ENCODE data around the gene GAS2L2.
A peak's percentile ranks its signal among the peaks of the same experiment; 100 is the strongest.

GAS2L2 gene

GRCh38 chr17:35773129-35773528 lies 20.1 kb upstream of the GAS2L2 start:
- Histone ChIP-seq H4K91ac (ENCODE audit: low read length) (peak overlapping the region; percentile 9), H3K4me2 (ENCODE audit: low read length, poor library complexity, severe bottlenecking) (no peak overlapping the region), H3K4ac (ENCODE audit: low read depth in 1 of 2, low read length in 2 of 2) (no peak overlapping the region), H3K27me3 (ENCODE audit: control insufficient read depth in 1 of 2, insufficient read depth in 1 of 2, low read length in 2 of 2) (peaks cover 40 to 79% of the 10 kb centered on the region in 2 experiments), H3K27ac (ENCODE audit: low read length, poor library complexity, severe bottlenecking) (no peak overlapping the region), H3K79me1 (replicated peaks; ENCODE audit: low read length, poor library complexity, severe bottlenecking) (no peaks in the 10 kb centered on the region), H2BK120ac (ENCODE audit: low read depth, low read length) (no peak overlapping the region), H3K36me3 (ENCODE audit: control insufficient read depth in 1 of 2, insufficient read depth in 2 of 2, low read depth in 1 of 2, low read length in 2 of 2) (no peaks in the 10 kb centered on the region), H3K23ac (ENCODE audit: low read length in 2 of 2) (no peak overlapping the region), H3K14ac (ENCODE audit: low read length in 2 of 2) (peak overlapping the region in 1 of 2 experiments; percentile 89), H3K4me3 (ENCODE audit: insufficient read depth in 1 of 2, low read depth in 1 of 2, low read length in 2 of 2) (no peak overlapping the region), H4K8ac (ENCODE audit: low read length) (no peak overlapping the region), H3K4me1 (ENCODE audit: control insufficient read depth, insufficient read depth, low read depth, low read length) (peaks cover 4% of the 10 kb centered on the region), H3K9ac (ENCODE audit: low read length) (no peak overlapping the region), H2BK15ac (ENCODE audit: low read depth, poor library complexity, severe bottlenecking) (peak overlapping the region; percentile 31), H2AK5ac (ENCODE audit: low read length, severe bottlenecking) (no peak overlapping the region), H2BK12ac (ENCODE audit: low read length in 2 of 2) (peak overlapping the region; percentile 53 to 85), H3K18ac (ENCODE audit: low read depth in 1 of 2, low read length in 2 of 2) (peak overlapping the region; percentile 38 to 46), H3K9me3 (ENCODE audit: control insufficient read depth, low read length) (no peaks in the 10 kb centered on the region), H2AFZ (ENCODE audit: low read depth, low read length) (no peak overlapping the region), H2BK5ac (ENCODE audit: low read depth, low read length, poor library complexity, severe bottlenecking) (no peak overlapping the region)
- no peak for DNase-seq
- WGBS = 92% methylated on average over 20 of the region's 20 CpGs

- no peak overlapping the region for H3K18ac ChIP-seq (ENCODE audit: low read depth in 1 of 2, low read length in 2 of 2)
- no peak overlapping the region for H3K4me2 ChIP-seq (ENCODE audit: low read length, poor library complexity, severe bottlenecking)
- no peak overlapping the region for H3K23ac ChIP-seq (ENCODE audit: low read length in 2 of 2)
- no peak overlapping the region for H4K8ac ChIP-seq (ENCODE audit: low read length)
- H3K14ac ChIP-seq (ENCODE audit: low read length in 2 of 2) = no peak overlapping the region
- H3K36me3 ChIP-seq (ENCODE audit: control insufficient read depth in 1 of 2, insufficient read depth in 2 of 2, low read depth in 1 of 2, low read length in 2 of 2) = no peaks in the 10 kb centered on the region
- peaks cover 9% of the 10 kb centered on the region for H3K4me1 ChIP-seq (ENCODE audit: control insufficient read depth, insufficient read depth, low read depth, low read length)
- H4K91ac ChIP-seq (ENCODE audit: low read length) = peak overlapping the region; percentile 31
- WGBS = 98% methylated on average over 48 of the region's 48 CpGs
- H3K9me3 ChIP-seq (ENCODE audit: control insufficient read depth, low read length) = no peaks in the 10 kb centered on the region
- no peak for DNase-seq
- peaks cover 47 to 94% of the 10 kb centered on the region in 2 experiments for H3K27me3 ChIP-seq (ENCODE audit: control insufficient read depth in 1 of 2, insufficient read depth in 1 of 2, low read length in 2 of 2)
- no peak overlapping the region for H3K9ac ChIP-seq (ENCODE audit: low read length)
- no peak overlapping the region for H2AFZ ChIP-seq (ENCODE audit: low read depth, low read length)
- H2BK12ac ChIP-seq (ENCODE audit: low read length in 2 of 2) = no peak overlapping the region
- no peak overlapping the region for H2AK5ac ChIP-seq (ENCODE audit: low read length, severe bottlenecking)
- no peak overlapping the region for H3K4me3 ChIP-seq (ENCODE audit: insufficient read depth in 1 of 2, low read depth in 1 of 2, low read length in 2 of 2)
- no peak overlapping the region for H2BK5ac ChIP-seq (ENCODE audit: low read depth, low read length, poor library complexity, severe bottlenecking)
- H3K79me1 ChIP-seq (replicated peaks; ENCODE audit: low read length, poor library complexity, severe bottlenecking) = no peaks in the 10 kb centered on the region
- no peak overlapping the region for H3K4ac ChIP-seq (ENCODE audit: low read depth in 1 of 2, low read length in 2 of 2)
- no peak overlapping the region for H2BK120ac ChIP-seq (ENCODE audit: low read depth, low read length)
- no peak overlapping the region for H3K27ac ChIP-seq (ENCODE audit: low read length, poor library complexity, severe bottlenecking)
- no peak overlapping the region for H2BK15ac ChIP-seq (ENCODE audit: low read depth, poor library complexity, severe bottlenecking)
These were observed 17.0 kb upstream of the GAS2L2 start for GRCh38 chr17:35769895-35770486.

DNA sequence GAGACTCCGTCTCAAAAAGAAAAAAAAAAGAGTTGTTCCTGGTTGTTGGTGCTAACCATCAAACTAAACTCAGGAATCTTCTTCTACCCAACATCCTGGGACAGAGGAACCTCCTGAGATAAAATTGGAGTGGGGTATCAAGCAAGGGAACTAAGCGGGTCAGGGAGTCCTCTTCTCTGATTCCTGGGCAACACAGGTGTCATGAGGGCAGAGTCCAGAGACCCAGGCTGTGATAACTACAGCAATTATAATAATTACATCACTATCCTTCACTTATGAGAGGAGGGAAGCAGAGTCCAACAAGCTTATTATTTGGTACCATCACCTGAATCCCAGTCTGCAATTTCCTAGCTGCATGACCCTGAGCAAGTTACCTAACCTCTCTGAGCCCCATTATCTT lies 15.8 kb upstream of the GAS2L2 start:
- Histone ChIP-seq H3K9me3 (ENCODE audit: control insufficient read depth, low read length) (no peaks in the 10 kb centered on the region), H2AFZ (ENCODE audit: low read depth, low read length) (no peak overlapping the region), H3K4ac (ENCODE audit: low read depth in 1 of 2, low read length in 2 of 2) (no peak overlapping the region), H3K14ac (ENCODE audit: low read length in 2 of 2) (no peak overlapping the region), H3K79me1 (replicated peaks; ENCODE audit: low read length, poor library complexity, severe bottlenecking) (no peaks in the 10 kb centered on the region), H3K4me3 (ENCODE audit: insufficient read depth in 1 of 2, low read depth in 1 of 2, low read length in 2 of 2) (no peak overlapping the region), H2BK5ac (ENCODE audit: low read depth, low read length, poor library complexity, severe bottlenecking) (no peak overlapping the region), H2BK120ac (ENCODE audit: low read depth, low read length) (no peak overlapping the region), H4K8ac (ENCODE audit: low read length) (no peak overlapping the region), H3K4me1 (ENCODE audit: control insufficient read depth, insufficient read depth, low read depth, low read length) (peaks cover 15% of the 10 kb centered on the region), H4K91ac (ENCODE audit: low read length) (no peak overlapping the region), H2BK15ac (ENCODE audit: low read depth, poor library complexity, severe bottlenecking) (no peak overlapping the region), H2BK12ac (ENCODE audit: low read length in 2 of 2) (no peak overlapping the region), H3K18ac (ENCODE audit: low read depth in 1 of 2, low read length in 2 of 2) (no peak overlapping the region), H3K27ac (ENCODE audit: low read length, poor library complexity, severe bottlenecking) (no peak overlapping the region), H3K36me3 (ENCODE audit: control insufficient read depth in 1 of 2, insufficient read depth in 2 of 2, low read depth in 1 of 2, low read length in 2 of 2) (no peaks in the 10 kb centered on the region), H3K4me2 (ENCODE audit: low read length, poor library complexity, severe bottlenecking) (no peak overlapping the region), H3K23ac (ENCODE audit: low read length in 2 of 2) (no peak overlapping the region), H3K27me3 (ENCODE audit: control insufficient read depth in 1 of 2, insufficient read depth in 1 of 2, low read length in 2 of 2) (peaks cover 46 to 90% of the 10 kb centered on the region in 2 experiments), H2AK5ac (ENCODE audit: low read length, severe bottlenecking) (no peak overlapping the region), H3K9ac (ENCODE audit: low read length) (no peak overlapping the region)
- no CpG with 5 or more reads among the region's 2 CpGs for WGBS
- no peak for DNase-seq

GRCh38 chr17:35766903-35767510 lies 14.0 kb upstream of the GAS2L2 start:
- no peak overlapping the region for H4K8ac ChIP-seq (ENCODE audit: low read length)
- no peaks in the 10 kb centered on the region for H3K9me3 ChIP-seq (ENCODE audit: control insufficient read depth, low read length)
- H3K36me3 ChIP-seq (ENCODE audit: control insufficient read depth in 1 of 2, insufficient read depth in 2 of 2, low read depth in 1 of 2, low read length in 2 of 2) = no peaks in the 10 kb centered on the region
- no peak overlapping the region for H3K4me3 ChIP-seq (ENCODE audit: insufficient read depth in 1 of 2, low read depth in 1 of 2, low read length in 2 of 2)
- H2AFZ ChIP-seq (ENCODE audit: low read depth, low read length) = no peak overlapping the region
- H3K9ac ChIP-seq (ENCODE audit: low read length) = no peak overlapping the region
- H3K14ac ChIP-seq (ENCODE audit: low read length in 2 of 2) = no peak overlapping the region
- H3K18ac ChIP-seq (ENCODE audit: low read depth in 1 of 2, low read length in 2 of 2) = no peak overlapping the region
- no peak overlapping the region for H3K4me2 ChIP-seq (ENCODE audit: low read length, poor library complexity, severe bottlenecking)
- H3K27ac ChIP-seq (ENCODE audit: low read length, poor library complexity, severe bottlenecking) = no peak overlapping the region
- H2BK5ac ChIP-seq (ENCODE audit: low read depth, low read length, poor library complexity, severe bottlenecking) = no peak overlapping the region
- H3K23ac ChIP-seq (ENCODE audit: low read length in 2 of 2) = no peak overlapping the region
- no peak overlapping the region for H2BK120ac ChIP-seq (ENCODE audit: low read depth, low read length)
- H4K91ac ChIP-seq (ENCODE audit: low read length) = no peak overlapping the region
- peaks cover 16% of the 10 kb centered on the region for H3K4me1 ChIP-seq (ENCODE audit: control insufficient read depth, insufficient read depth, low read depth, low read length)
- H2BK12ac ChIP-seq (ENCODE audit: low read length in 2 of 2) = peak overlapping the region in 1 of 2 experiments; percentile 45
- DNase-seq = peak; percentile 51
- H3K4ac ChIP-seq (ENCODE audit: low read depth in 1 of 2, low read length in 2 of 2) = no peak overlapping the region
- 72% methylated on average over 3 of the region's 7 CpGs for WGBS
- no peak overlapping the region for H2BK15ac ChIP-seq (ENCODE audit: low read depth, poor library complexity, severe bottlenecking)
- peaks cover 34 to 77% of the 10 kb centered on the region in 2 experiments for H3K27me3 ChIP-seq (ENCODE audit: control insufficient read depth in 1 of 2, insufficient read depth in 1 of 2, low read length in 2 of 2)
- H3K79me1 ChIP-seq (replicated peaks; ENCODE audit: low read length, poor library complexity, severe bottlenecking) = no peaks in the 10 kb centered on the region
- H2AK5ac ChIP-seq (ENCODE audit: low read length, severe bottlenecking) = no peak overlapping the region

All from mesenchymal stem cell (in vitro differentiated cells and primary cell).